GM21529 (cell line): ENCODE data around the gene PRIM2.
"Not testable (repeated sequence)": the region's sequence is repeated elsewhere in the genome, so short reads cannot be mapped to it uniquely, and the experiment has no call there.

Experiments used
- ATAC-seq: cut with Tn5 transposase; IDR thresholded peaks from one replicate; pipeline ENCODE4 v1.9.1; 2021; ENCODE audit not compliant: unreplicated experiment

Gene PRIM2

DNA sequence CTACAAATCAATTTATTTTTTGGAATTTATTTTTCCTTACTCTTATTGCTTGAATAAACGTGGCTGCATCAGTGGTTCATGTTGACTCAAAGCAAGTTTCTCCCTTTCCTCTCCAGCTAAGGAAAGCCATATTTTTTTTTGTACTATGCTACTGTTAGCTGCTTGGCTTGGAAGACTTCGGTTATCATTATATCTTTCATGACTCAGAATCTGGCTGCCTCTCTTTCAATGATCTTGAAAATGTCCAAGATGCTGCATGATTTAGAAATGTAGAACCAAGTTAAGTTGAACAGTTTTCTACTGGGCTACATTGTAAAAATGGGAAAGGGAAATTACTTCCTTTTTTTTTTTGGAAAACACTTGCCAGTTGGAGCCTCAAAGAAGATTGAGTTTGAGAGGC, 44.9 kb downstream of the PRIM2 start:
- not testable (repeated sequence) for ATAC-seq

DNA sequence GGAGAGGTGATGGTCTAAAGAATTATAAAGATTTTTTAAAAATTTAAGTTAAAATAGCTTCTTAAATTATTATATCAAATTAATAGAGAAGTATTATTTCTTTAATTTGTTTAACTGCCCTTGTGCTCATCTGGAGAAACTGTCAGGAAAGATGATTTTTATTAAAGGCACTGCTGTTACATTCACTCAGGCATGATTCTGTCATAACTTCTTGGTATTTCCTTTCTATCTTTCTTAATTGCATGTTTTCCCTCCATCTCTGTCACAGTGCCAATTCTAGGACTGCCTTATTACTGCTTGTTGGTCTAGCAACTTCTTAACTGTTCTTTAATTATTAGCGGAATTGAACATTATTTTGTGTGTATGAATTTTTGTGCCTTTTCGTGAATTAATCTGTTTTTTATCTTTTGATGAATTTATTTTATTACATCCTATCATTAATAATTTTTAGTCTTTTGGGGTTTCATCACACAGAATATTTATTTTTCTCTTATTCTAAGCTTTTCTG, 47.7 kb downstream of the PRIM2 start:
- not testable (repeated sequence) for ATAC-seq

DNA sequence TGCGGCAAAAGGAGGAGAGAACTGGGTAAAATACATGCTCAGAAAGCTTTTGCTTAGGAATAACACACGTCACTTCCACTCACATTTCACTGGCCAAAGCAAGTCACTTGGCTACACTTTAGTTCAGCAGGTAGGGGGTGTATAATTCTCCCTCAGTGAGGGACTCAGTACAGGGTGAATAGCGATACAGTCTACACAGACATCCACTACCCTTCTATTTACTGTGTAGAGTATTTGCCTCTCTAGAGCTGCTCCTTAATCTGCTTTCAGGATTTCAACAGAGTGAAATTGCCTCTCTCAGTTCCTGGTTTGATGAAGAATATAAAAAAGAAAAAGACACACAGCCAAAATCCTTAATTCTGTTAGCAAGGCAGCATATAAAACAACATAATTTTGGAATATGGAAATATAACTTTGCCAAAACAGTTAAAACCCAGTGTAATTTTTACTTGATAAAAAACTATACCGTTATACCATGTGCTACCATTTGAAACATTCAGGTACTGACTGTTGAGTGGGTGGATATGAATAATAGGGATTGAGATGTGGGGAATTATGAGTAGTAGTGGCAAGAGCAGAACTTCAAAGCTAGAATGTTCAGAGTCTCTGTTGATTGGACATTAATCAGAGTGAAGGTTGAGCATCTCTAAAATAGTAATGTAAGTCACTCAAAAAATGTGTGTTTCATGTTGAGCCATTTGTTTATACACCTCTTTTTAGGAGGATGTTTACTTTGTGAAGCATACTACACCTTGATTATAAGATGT, 51.7 kb downstream of the PRIM2 start:
- ATAC-seq, result not testable (repeated sequence)

DNA sequence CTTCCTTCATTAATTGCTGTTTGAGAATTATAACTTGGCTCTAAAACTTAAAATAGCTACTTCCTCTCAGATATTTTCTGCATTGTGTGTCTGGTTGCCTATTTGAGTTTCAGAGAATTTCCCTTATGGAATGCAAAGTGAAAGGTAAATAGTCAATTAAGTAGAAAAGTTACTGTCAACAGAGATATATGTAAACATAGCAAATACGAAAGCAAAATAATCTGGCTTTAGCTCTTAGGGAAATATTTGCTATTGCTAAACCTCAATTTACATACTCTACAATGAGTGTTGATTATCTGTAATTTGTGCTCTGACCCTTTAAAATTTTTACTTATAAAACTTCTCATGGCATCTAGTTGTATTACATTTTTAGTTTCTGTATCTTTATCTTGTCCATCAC, 54.3 kb downstream of the PRIM2 start:
- ATAC-seq, result not testable (repeated sequence)

DNA sequence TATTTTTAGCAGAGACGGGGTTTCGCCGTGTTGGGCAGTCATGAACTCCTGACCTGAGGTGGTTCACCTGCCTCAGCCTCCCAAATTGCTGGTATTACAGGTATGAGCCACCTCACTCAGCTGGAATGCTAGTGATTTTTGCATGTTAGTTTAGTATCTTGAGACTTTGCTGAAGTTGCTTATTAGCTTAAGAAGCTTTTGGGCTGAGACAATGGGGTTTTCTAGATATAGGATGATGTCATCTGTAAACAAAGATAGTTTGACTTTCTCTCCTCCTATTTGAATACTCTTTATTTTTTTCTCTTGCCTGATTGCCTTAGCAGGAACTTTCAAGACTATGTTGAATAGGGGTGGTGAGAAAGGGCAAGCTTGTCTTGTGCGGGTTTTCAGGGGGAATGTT, 57.3 kb downstream of the PRIM2 start:
- not testable (repeated sequence) for ATAC-seq

DNA sequence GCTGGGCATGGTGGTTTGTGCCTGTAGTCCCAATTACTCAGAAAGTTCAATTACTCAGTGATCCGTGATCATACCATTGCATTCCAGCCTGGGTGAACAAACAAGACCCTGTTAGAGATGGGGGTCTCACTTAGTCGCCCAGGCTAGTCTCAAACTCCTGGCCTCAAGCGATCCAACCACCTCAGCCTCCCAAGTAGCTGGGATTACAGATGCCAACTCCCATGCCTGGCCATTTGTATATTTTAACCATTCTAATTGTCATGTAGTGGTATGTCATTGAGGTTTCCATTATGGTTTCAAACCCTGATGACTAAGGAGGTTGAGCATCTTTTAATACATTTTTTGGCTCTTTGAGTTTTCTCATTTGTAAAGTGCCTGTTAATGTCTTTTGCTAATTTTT, 58.7 kb downstream of the PRIM2 start:
- ATAC-seq, result not testable (repeated sequence)

DNA sequence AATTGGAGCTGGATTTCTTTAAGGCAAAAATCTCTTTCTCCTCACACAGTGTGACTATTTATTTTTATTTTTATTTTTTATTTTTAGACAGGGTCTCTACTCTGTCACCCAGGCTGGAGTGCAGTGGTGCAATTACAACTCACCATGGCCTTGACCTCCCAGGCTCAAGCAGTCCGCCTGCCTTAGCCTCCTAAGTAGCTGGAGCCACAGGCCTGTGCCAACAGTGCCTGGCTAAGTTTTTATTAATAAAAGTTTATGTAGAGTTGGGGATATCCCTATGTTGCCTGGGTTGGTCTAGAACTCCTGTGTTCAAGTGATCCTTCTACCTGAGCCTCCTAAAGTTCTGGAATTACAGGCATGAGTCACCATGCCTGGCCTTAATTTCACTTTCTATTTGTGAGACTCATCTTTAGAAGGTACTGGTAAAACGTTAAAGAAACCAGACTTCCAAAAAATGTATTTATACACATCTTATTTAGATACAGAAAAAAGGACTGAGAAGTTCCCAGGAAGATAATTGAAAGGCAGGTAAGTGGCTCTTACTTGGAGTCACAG, 71.7 kb downstream of the PRIM2 start:
- not testable (repeated sequence) for ATAC-seq

DNA sequence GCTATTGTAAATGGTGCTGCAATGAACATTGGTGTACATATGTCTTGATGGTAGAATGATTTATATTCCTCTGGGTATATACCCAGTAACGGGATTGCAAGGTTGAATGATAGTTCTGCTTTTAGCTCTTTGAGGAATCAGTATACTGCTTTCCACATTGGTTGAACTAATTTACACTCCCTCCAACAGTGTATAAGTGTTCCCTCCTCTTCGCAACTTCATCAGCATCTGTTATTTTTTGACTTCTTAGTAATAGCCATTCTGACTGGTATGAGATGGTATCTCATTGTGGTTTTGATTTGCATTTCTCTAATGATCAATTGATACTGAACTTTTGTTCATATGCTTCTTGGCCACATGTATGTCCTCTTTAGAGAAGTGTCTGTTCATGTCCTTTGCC, 73.4 kb downstream of the PRIM2 start:
- ATAC-seq, result not testable (repeated sequence)

DNA sequence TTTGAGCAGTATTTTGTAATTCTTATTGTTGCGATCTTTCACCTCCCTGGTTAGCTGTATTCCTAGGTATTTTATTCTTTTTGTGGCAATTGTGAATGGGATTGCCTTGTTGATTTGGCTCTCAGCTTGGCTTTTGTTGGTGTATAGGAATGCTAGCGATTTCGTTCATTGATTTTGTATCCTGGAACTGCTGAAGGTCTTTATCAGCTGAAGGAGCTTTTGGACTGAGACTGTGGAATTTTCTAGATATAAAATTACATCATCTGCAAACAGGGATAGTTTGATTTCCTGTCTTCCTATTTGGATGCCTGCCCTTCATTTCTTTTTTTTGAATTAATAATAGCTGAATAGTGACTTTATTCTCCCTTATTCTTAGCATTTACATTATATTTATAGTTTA, 74.6 kb downstream of the PRIM2 start:
- not testable (repeated sequence) for ATAC-seq

DNA sequence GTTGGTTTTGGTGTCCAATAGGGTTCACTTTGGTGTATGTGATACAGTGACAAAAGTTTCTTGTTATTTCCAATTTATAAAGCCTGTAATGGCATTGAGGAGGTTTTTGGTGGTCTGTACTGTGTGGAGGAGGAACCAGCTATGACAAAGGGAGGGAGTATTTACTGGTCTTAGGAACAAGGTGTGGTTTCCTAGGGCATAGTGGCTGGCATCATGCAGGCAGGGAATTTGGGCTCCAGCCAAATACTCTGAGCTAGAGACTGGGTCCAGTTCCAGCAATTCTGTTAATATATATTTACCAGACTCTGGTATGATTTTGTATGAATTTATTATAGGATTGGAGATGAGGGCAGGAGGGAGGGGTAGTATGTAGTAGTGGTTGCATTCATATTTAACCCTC, 101.9 kb downstream of the PRIM2 start:
- ATAC-seq, result not testable (repeated sequence)

DNA sequence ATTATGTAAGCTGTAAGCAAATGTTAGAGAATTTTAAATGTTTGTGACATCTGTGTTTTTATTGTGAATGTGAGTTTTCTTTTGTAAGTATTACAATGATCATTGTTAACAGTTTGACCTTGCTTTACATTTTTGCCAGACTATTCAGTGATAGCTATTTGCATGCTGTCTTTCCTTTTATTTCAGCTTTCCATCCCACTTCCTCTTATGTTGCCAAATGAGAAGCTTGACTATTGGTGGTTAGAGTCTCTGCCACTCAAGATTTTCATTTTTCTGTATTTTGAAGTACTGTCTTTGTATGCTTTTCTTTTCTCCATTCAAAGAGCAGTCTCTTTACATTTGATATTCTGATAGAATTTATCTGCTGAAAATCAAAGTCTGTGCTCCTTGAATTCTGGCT, 104.1 kb downstream of the PRIM2 start:
- ATAC-seq, result peak; percentile 60

DNA sequence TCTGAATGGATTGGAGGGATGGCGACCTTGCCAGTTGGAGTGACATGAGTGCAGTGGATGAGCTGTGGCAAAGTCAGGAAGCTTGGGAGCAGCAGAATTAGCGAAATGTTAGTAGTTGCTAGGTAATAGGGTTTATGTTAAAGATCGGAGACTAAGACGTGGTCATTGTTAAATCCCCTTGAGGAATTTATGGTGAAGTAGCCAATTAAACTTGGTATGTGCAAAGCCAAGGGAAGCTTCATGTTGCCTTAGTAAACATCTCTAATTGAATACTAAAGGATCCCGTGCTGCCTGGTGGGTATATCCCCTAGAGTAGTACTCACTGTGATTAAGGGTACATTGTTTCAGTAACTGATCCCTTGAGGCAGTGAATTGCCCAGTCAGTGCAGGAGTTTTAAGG, 106.0 kb downstream of the PRIM2 start:
- ATAC-seq, result no peak

DNA sequence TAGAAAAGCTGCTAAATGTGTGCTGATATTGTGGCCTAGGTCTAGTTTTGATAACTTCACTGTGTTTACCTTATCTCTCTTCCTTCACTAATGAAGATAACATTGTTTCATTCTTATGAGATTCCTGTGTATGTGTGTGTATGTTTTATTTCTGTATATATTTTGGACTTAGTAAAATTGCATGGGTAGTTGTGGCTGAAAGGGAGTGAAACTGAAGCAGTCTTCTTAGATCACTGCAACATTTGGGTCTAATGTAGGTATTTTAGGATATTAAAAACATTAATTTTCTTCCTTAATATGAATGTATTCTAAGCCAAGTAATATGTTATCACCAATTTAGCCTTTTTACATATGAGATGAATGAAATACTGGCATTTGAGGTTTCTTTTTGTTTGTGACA, 114.3 kb downstream of the PRIM2 start:
- not testable (repeated sequence) for ATAC-seq

DNA sequence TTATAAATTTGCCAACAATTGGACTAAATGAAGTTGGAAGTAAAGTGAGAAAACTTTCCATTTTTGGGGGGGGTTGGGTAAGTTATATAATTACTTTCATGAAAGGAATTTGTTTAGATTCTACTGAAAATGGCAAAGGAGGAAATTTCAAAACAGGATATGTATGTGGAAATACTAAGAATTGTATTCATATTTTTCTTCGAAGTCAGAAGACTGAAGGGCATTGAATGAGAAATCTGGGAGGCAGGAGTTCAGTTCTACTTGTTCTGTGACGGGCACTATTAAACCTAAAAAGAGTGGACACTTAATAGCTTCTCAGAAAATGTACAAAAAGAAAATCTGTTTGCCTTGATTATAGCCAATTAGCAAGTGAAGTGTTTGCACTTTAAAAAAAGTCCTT, 114.7 kb downstream of the PRIM2 start:
- no peak for ATAC-seq

DNA sequence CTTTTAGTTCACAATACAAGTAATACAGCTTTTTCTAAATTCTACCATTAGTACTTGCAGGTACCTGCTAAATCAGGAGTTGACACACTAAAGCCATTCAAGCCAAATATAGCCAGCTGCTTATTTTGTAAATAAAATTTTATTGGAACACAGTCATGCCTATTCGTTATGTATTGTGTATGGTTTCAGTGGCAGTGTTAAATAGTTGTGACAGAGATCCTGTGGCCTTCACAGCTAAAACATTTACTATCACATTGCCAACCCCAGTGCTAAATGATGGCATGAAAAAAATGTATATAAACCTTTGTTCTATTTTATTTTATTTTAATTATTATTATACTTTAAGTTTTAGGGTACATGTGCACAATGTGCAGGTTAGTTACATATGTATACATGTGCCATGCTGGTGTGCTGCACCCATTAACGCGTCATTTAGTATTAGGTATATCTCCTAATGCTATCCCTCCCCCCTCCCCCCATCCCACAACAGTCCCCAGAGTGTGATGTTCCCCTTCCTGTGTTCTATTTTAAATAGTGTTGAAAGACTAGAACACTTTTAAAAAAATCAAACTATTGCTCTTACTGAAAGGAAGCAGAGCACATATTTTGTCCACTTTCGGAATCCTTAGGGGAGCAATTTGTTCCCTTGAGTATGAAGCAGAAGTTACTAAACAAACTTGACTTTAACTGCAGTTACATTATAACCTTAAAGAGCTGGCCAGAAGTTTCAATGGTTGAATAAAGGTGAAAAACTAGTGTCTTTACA, 115.7 kb downstream of the PRIM2 start:
- ATAC-seq, result peak; percentile 61

DNA sequence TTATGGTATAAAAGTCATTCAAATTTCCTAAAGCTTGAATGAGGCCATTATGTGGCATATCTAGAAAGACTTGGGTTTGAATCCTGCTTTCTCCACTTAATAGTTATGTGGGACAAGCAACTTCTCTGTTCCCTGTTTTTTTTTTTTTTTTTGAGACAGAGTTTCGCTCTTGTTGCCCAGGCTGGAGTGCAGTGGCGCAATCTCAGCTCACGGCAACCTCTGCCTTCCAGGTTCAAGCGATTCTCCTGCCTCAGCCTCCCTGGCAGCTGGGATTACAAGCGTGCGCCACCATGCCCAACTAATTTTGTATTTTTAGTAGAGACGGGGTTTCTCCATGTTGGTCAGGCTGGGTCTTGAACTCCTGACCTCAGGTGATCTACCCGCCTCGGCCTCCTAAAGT, 116.4 kb downstream of the PRIM2 start:
- ATAC-seq, result not testable (repeated sequence)

DNA sequence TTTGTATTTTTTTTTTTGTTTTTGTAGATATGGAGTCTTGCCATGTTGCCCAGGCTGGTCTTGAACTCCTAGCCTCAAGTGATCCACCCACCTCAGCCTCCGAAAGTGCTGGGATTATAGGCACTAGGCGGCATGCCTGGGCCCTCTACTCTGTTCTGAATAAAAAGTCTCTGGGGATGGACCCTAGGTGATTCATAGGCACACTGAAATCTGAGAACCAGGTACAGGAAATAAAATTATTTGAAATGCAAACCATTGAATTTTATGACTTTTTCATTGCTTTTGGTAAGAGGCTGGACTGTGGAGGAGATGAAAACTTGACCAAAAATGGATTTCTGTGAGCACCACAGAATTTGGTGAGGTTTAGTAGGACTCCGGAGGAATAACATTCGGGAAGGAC, 117.5 kb downstream of the PRIM2 start:
- ATAC-seq, result no peak

DNA sequence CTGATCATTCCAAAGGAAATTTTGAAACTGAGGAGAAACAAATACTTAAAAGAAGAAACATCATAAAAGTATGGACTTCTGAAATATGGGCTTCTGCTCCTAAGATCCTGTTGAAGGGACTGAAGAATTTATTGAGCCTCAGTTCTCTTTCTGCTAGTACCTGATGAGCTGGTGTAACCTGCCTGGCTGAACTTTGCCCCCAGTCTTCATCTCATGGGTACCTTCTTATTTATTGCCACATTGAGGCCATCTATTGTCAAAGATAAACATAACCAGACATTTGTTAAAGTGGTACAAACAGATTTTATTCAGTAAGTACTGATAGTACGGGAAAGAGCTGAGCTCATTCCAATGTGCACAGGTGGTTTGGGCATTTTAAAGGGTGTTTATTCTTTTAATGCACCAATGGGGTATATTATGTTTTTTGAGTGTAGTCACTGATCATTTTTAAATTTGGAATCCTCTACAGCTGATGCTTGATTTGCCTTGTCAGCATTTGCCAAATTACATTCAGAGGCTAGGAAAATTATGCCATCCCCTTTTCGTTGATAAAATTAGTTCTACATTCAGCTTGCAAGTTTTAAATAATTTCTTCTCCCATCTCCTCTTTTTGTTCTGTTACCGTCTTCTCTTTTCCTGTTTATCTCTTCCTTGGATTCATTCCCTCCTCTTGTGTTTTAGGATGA, 118.2 kb downstream of the PRIM2 start:
- ATAC-seq, result no peak

DNA sequence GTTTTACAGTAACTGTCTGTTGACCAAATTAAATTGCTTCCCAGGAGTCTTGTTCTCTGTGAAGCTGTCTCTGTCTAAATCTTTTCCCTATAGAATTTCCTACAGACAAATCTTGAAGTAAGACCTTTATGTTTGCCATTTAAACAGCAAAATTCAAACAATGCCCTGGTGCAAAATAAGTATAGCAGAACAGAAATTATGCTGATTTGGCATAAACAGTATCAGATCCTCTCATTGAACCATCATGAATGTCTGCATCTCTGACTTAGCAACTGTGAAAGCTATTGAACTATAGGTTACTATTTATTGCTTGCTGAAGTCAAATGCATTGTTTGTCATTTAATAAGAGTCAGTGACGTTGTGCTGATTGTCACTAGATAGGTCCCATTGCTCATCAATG, 123.3 kb downstream of the PRIM2 start:
- ATAC-seq, result not testable (repeated sequence)

DNA sequence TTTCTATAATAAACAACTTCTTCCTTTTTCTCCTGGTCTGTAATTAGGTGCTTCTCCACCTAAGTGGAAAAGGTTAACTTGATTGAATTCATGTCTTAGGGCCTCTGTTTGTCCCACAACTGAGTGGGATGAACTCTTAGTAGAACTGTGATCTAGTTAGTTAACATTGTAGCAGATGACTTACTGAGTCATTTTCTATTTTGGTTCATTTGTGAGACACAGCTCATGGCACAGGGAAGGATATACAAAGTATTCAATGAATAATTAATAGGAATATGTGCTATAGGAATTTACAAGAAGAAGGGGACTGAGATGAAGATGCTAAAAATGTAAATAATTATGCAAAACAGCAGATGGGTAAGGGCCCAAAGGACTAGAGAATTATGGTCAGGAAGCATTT, 124.7 kb downstream of the PRIM2 start:
- ATAC-seq, result not testable (repeated sequence)

DNA sequence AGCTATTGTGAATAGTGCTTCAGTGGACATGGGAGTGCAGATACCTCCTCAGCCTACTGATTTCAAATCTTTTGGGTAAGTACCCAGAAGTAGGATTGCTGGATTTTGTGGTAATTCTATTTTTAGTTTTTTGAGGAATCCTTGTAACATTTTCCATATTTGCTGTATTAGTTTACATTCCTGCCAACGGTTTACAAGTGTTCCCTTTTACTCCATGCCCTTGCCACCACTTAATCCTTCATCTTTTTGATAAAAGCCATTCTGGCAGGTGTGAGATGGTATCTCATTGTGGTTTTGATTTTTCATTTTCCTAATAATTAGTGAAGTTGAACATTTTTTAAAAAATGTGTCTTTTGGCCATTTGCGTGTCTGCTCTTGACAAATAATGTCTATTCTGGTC, 125.8 kb downstream of the PRIM2 start:
- not testable (repeated sequence) for ATAC-seq
